ENCODE measurements around the gene PRKAG3. TPM values are rescaled to one million over a fixed set of nuclear protein-coding genes. Genes with fewer than 3 reads are reported as not detected.

Gene PRKAG3
- total RNA-seq, 1 donor from 2014 or later: 0.14 TPM

DNA sequence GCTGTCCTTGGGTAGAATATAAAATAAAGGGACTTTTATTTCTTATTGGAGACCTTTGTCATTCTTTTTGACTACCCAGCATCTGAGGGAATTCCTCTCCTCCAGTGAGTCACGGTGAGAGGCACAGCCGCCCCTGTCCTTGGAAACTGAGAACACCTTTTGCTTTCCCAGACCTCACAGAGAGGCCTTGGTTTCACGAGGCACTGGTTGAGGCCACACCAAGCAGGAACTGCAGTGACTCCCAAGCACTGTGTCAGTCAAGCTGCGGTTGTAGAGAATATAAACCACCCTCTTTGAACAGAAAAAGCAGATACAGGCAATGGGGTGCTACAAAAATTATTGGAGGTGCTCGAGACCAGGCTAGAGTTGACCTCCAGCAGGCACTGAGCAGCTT is 16.4 kb downstream of the PRKAG3 start:
- Histone ChIP-seq H3K27ac (replicated peaks) (no peak overlapping the region), H3K4me1 (no peaks in the 10 kb centered on the region), H3K4me3 (no peak overlapping the region), H3K36me3 (peaks cover 53% of the 10 kb centered on the region), H3K27me3 (ENCODE audit: low read depth) (no peaks in the 10 kb centered on the region), H3K9me3 (replicated peaks) (no peaks in the 10 kb centered on the region)
- intact Hi-C loops (cut with micrococcal nuclease): no loop called here
- no peak for DNase-seq
- TF ChIP-seq, protein P1, sequence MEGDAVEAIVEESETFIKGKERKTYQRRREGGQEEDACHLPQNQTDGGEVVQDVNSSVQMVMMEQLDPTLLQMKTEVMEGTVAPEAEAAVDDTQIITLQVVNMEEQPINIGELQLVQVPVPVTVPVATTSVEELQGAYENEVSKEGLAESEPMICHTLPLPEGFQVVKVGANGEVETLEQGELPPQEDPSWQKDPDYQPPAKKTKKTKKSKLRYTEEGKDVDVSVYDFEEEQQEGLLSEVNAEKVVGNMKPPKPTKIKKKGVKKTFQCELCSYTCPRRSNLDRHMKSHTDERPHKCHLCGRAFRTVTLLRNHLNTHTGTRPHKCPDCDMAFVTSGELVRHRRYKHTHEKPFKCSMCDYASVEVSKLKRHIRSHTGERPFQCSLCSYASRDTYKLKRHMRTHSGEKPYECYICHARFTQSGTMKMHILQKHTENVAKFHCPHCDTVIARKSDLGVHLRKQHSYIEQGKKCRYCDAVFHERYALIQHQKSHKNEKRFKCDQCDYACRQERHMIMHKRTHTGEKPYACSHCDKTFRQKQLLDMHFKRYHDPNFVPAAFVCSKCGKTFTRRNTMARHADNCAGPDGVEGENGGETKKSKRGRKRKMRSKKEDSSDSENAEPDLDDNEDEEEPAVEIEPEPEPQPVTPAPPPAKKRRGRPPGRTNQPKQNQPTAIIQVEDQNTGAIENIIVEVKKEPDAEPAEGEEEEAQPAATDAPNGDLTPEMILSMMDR (IDR thresholded peaks at IDR 0.05; ENCODE audit: borderline replicate concordance): no peak

DNA sequence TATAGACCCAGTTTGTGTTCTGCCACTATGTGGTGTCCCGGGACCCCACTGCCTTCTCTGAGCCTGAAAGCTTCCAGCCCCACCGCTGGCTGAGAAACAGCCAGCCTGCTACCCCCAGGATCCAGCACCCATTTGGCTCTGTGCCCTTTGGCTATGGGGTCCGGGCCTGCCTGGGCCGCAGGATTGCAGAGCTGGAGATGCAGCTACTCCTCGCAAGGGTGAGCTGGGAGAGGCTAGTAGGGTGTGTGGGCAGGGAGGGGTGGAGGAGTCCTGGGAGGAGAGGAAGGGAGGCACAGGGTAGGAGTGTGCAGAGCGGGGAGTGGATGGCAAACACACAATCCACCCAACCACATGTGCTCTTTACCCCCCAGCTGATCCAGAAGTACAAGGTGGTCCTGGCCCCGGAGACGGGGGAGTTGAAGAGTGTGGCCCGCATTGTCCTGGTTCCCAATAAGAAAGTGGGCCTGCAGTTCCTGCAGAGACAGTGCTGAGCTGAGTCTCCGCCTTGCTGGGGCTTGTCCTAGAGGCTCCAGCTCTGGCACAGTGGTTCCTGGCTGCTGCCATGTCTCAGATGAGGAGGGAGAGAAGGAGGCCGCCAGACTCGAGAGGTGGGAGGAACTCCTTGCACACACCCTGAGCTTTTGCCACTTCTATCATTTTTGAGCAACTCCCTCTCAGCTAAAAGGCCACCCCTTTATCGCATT is 16.9 kb downstream of the PRKAG3 start:
- Histone ChIP-seq H3K4me1 (no peaks in the 10 kb centered on the region), H3K27me3 (ENCODE audit: low read depth) (no peaks in the 10 kb centered on the region), H3K27ac (replicated peaks) (no peak overlapping the region), H3K9me3 (replicated peaks) (no peaks in the 10 kb centered on the region), H3K4me3 (no peak overlapping the region), H3K36me3 (peaks cover 49% of the 10 kb centered on the region)
- TF ChIP-seq, protein P1 (IDR thresholded peaks at IDR 0.05; ENCODE audit: borderline replicate concordance): no peak
- intact Hi-C loops (cut with micrococcal nuclease): no loop called here
- no peak for DNase-seq

DNA sequence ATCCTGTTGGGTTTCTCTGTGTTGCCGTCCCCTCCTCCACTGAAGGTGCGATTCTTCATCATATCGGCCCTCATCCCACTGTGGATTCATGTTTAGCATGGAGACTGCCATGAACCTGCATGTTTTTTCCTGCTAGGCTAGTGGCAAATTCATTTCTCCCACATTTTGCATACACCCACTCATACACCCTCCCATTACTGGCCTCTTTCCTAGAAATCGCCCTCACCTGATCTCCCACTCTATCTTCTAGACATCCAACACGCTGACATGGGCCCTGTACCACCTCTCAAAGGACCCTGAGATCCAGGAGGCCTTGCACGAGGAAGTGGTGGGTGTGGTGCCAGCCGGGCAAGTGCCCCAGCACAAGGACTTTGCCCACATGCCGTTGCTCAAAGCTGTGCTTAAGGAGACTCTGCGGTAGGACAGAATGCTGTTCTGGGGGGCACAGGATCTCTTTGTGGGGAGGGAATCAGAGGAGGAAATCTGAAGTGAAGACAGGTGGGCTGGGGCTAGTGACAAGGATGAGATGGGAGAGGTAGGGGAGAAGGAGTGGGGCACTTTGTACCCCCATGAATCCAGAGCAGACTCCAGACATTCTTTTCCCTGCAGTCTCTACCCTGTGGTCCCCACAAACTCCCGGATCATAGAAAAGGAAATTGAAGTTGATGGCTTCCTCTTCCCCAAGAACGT is 17.7 kb downstream of the PRKAG3 start:
- TF ChIP-seq, protein P1 (IDR thresholded peaks at IDR 0.05; ENCODE audit: borderline replicate concordance): no peak
- no peaks in the 10 kb centered on the region for H3K27me3 ChIP-seq (ENCODE audit: low read depth)
- no peaks in the 10 kb centered on the region for H3K4me1 ChIP-seq
- no peak for DNase-seq
- H3K27ac ChIP-seq (replicated peaks): no peak overlapping the region
- H3K4me3 ChIP-seq: no peak overlapping the region
- peaks cover 44% of the 10 kb centered on the region for H3K36me3 ChIP-seq
- no peaks in the 10 kb centered on the region for H3K9me3 ChIP-seq (replicated peaks)
- intact Hi-C loops (cut with micrococcal nuclease): no loop called here

DNA sequence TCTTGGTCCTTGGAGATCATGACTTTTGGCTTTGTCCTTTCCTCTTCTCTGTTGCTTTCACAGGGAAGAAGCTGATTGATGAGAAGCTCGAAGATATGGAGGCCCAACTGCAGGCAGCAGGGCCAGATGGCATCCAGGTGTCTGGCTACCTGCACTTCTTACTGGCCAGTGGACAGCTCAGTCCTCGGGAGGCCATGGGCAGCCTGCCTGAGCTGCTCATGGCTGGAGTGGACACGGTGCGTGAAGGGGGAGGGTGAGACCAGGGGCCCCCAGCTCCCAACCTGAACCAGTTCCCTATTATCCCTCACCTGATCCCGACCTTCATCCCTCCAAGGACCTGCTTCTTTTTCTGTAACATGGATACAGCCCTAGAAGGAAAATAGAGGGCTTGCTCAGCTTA is 18.7 kb downstream of the PRKAG3 start:
- DNase-seq: no peak
- Histone ChIP-seq H3K27ac (replicated peaks) (no peak overlapping the region), H3K4me3 (no peak overlapping the region), H3K9me3 (replicated peaks) (no peaks in the 10 kb centered on the region), H3K4me1 (no peaks in the 10 kb centered on the region), H3K36me3 (peaks cover 44% of the 10 kb centered on the region), H3K27me3 (ENCODE audit: low read depth) (no peaks in the 10 kb centered on the region)
- TF ChIP-seq, protein P1 (IDR thresholded peaks at IDR 0.05; ENCODE audit: borderline replicate concordance): no peak
- intact Hi-C loops (cut with micrococcal nuclease): no loop called here

DNA sequence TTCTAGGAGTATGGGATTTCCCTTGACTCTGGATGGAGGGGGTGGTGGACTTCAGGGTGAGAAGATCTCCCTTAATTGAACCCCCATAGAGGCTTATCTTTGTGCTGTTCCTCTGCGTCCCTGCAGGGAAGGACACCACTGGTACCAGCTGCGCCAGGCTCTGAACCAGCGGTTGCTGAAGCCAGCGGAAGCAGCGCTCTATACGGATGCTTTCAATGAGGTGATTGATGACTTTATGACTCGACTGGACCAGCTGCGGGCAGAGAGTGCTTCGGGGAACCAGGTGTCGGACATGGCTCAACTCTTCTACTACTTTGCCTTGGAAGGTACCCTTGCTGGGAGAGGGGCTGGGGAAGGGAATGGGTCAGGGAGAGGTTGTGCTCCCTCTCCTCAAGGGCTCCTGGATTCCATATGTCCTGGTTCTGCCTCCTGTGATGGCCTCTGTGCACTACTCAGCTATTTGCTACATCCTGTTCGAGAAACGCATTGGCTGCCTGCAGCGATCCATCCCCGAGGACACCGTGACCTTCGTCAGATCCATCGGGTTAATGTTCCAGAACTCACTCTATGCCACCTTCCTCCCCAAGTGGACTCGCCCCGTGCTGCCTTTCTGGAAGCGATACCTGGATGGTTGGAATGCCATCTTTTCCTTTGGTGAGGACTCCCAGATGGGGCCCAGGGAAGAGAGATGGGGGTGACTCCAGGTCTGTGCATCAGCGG is 19.3 kb downstream of the PRKAG3 start:
- Histone ChIP-seq H3K36me3 (peaks cover 44% of the 10 kb centered on the region), H3K9me3 (replicated peaks) (no peaks in the 10 kb centered on the region), H3K27me3 (ENCODE audit: low read depth) (no peaks in the 10 kb centered on the region), H3K4me1 (no peaks in the 10 kb centered on the region), H3K27ac (replicated peaks) (no peak overlapping the region), H3K4me3 (no peak overlapping the region)
- intact Hi-C loops (cut with micrococcal nuclease): no loop called here
- TF ChIP-seq, protein P1 (IDR thresholded peaks at IDR 0.05; ENCODE audit: borderline replicate concordance): no peak
- DNase-seq: no peak

All from left ventricle myocardium inferior (tissue), 1 donor.